GM19193 (cell line): ENCODE data around the gene C11orf52.

Experiments
- POLR2A ChIP-seq: IDR thresholded peaks from 4 replicates; pipeline ENCODE4 v1.6.1; 2011; ENCODE audit not compliant: insufficient read depth, insufficient read length; ENCODE audit errors: extremely low read depth

The C11orf52 gene

DNA sequence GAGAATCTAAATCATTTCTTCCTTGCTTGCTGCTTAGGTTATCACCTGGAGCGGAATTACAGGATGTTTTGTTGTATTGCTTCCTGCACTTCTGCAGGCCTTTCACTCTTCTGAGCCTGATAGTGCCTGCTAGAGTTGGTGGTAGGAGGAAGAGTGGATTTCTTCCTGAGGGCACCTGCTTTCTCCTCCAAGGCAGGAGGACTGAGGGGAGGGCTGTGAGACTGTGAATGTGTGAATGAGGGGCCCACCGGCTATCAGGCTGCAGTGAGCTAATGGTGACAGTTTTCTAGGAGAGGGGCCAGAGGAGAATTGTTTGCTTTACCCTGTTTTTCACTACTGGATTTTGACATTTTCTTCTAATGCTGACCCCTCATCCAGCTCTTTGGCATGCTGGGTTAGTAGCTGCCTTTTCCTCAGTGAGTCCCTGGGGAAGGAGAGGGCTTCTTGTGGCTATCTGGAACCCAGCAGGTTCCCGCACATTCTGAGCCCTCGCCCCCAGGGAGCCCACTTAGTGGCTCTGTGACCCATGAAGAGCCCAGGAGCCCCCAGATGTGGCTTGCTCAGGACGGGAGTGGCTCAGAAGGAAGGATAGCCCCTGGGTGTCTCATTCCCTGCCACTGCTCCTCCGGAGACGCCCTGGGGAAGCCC, 57.5 kb downstream of the C11orf52 start:
- no peak for TF ChIP-seq POLR2A
